ENCODE results near the gene MYO1C. TPM values are rescaled to one million over a fixed set of nuclear protein-coding genes. Genes with fewer than 3 reads are reported as not detected.

The MYO1C gene
- total RNA-seq, 4 donors from 2014 or later = 24.8 to 76.6 (median 58.6) TPM

DNA sequence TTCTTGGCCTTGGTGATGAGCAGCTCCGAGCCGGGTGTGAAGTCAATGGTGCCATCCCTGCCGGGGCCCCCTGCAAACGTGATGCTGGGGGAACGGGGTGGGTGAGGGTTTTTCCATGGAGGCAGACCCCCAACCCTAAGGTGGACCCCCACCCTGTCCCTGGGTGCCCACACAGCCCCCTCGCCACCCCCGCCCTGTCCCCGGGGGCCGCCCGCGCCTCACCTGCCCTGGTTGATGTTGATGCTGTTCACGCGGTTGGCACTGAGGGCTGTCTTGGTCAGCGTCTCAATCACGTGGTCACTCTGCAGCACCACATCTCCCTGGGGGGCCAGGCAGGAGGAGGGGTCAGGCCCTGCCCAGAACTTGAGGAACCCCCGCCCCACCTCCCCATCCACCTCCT is 25.2 kb downstream of the MYO1C start:
- Histone ChIP-seq H3K4me3 (no peak overlapping the region), H3K27ac (peak overlapping the region; percentile 18 to 82 (median 54)), H3K4me1 (peaks cover 8 to 15% of the 10 kb centered on the region in 2 donors), H3K27me3 (no peaks in the 10 kb centered on the region), H3K9me3 (no peaks in the 10 kb centered on the region), H3K36me3 (peaks cover 0 to 41% of the 10 kb centered on the region in 2 donors)
- no peak for DNase-seq
- no peak for TF ChIP-seq POLR2A (IDR thresholded peaks at IDR 0.05)
- TF ChIP-seq, protein P1, sequence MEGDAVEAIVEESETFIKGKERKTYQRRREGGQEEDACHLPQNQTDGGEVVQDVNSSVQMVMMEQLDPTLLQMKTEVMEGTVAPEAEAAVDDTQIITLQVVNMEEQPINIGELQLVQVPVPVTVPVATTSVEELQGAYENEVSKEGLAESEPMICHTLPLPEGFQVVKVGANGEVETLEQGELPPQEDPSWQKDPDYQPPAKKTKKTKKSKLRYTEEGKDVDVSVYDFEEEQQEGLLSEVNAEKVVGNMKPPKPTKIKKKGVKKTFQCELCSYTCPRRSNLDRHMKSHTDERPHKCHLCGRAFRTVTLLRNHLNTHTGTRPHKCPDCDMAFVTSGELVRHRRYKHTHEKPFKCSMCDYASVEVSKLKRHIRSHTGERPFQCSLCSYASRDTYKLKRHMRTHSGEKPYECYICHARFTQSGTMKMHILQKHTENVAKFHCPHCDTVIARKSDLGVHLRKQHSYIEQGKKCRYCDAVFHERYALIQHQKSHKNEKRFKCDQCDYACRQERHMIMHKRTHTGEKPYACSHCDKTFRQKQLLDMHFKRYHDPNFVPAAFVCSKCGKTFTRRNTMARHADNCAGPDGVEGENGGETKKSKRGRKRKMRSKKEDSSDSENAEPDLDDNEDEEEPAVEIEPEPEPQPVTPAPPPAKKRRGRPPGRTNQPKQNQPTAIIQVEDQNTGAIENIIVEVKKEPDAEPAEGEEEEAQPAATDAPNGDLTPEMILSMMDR (IDR thresholded peaks at IDR 0.05 in 4 of 5, conservative IDR thresholded peaks at IDR 0.05 in 1 of 5) = no peak
- ATAC-seq = no peak
- in situ Hi-C loops (cut with MboI; ENCODE audit: low sequenced_read_pairs in 4 of 4) = no loop called here
- intact Hi-C loops (cut with DNase I; ENCODE audit: low total_unique reads) = no loop called here

DNA sequence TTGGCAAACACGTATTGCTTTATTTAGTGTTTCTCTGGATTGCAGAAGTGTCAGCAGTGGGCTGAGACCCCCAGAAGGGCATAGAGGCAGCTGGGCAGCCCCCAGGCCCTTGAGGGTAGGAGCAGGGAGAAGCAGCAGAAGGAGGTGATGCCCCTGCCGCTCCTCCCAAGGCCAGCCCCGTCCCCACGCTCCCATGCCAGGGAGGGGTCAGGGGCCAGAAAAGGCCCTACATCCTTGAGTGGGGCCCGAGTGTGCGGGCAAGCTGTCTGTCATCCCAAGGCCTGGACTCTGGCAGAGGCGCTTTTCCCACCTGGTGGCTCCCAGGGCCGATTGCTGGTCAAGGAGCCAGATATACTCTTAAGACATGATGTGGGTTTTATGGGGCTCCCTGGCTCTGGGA is 28.3 kb downstream of the MYO1C start:
- in situ Hi-C loops (cut with MboI; ENCODE audit: low sequenced_read_pairs in 4 of 4) (no loop called here), intact Hi-C loops (cut with DNase I; ENCODE audit: low total_unique reads) (no loop called here)
- TF ChIP-seq, protein P1 (IDR thresholded peaks at IDR 0.05 in 4 of 5, conservative IDR thresholded peaks at IDR 0.05 in 1 of 5) = no peak
- TF ChIP-seq POLR2A (IDR thresholded peaks at IDR 0.05) = no peak
- Histone ChIP-seq H3K9me3 (no peaks in the 10 kb centered on the region), H3K27me3 (no peaks in the 10 kb centered on the region), H3K4me1 (peaks cover 24 to 30% of the 10 kb centered on the region in 2 donors), H3K36me3 (peaks cover 0 to 15% of the 10 kb centered on the region in 2 donors), H3K4me3 (no peak overlapping the region), H3K27ac (no peak overlapping the region)
- ATAC-seq (no peak), DNase-seq (no peak)

DNA sequence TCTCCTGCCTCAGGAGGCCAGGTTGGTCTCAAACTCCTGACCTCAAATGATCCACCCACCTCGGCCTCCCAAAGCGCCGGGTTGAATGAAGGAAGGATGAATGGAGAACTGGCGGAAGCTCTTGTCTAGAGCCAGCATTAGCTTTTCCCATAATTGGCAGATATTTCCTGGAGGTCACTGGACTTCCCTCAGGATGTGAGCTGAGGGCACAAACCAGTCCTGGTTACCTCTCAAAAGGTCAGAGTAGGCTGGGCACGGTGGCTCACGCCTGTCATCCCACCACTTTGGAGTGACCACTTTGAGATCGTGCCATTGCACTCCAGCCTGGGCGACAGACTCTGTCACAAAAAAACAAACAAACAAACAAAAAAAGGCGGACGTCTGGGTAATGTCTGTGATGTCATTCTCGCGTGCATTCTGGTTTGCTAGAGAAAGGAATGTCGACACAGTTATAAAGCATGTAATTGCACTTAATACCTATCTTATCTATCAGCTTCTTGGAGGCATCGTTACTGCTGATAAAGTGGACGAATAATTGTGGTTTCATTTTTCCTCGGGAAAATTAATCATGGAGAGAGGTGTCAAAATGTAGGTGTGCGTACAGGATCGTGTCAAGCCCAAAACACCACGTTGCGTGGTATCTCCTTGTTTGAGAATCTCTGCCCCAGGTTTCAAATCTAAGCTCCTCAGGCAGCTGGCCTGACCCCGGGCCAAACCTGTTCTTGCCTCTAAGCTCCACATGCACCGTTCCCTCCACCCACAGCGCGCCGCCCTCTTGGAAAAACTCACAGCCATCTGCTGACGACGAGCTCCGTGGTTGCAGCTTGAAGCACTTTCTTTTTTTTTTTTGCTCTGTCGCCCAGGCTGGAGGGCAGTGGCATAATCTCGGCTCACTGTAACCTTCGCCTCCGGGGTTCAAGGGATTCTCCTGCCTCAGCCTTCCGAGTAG is 30.0 kb downstream of the MYO1C start:
- TF ChIP-seq, protein P1 (IDR thresholded peaks at IDR 0.05 in 4 of 5, conservative IDR thresholded peaks at IDR 0.05 in 1 of 5) = no peak
- TF ChIP-seq POLR2A (IDR thresholded peaks at IDR 0.05) = no peak
- intact Hi-C loops (cut with DNase I; ENCODE audit: low total_unique reads) (no loop called here), in situ Hi-C loops (cut with MboI; ENCODE audit: low sequenced_read_pairs in 4 of 4) (no loop called here)
- ATAC-seq (no peak), DNase-seq (peak in 1 of 2 donors; percentile 59)
- Histone ChIP-seq H3K27ac (peak overlapping the region in 2 of 4 donors; percentile 27 to 57), H3K9me3 (no peaks in the 10 kb centered on the region), H3K27me3 (no peaks in the 10 kb centered on the region), H3K4me1 (peaks cover 16 to 22% of the 10 kb centered on the region in 2 donors), H3K36me3 (peaks cover 0 to 4% of the 10 kb centered on the region in 2 donors), H3K4me3 (no peak overlapping the region)

DNA sequence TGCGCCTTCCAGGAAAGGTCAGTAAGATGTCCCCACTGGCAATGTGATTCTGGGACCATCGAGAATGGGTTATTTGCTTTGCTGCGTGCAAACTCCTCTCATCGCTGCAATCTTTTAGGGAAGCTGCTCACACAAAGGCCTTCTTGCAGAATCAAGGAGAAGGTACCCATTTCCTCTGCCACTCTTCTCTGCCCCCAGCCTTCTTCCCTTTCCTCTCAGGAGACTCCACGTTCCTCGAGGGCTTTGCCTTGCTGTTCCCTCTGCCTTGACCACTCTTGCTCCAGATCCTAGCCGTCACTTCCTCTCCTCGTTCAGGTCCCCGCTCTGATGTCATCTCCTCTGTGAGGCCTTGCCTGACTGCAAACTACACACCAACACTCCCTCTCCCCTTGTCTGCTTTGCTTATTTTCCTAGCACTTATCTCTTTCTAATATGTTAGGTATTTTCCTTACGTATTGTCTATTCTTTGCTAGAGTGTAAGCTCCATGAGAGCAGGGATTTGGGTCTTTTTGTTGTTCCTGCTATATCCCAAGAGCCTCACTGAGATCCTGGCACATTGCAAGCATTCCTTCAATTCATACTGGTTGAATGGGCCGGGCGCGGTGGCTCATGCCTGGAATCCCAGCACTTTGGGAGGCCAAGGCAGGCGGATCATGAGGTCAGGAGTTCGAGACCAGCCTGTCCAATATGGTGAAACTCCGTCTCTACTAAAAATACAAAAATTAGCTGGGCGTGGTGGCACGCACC is 31.1 kb downstream of the MYO1C start:
- Histone ChIP-seq H3K4me1 (peaks cover 16 to 27% of the 10 kb centered on the region in 2 donors), H3K36me3 (no peaks in the 10 kb centered on the region), H3K27me3 (no peaks in the 10 kb centered on the region), H3K4me3 (no peak overlapping the region), H3K9me3 (no peaks in the 10 kb centered on the region), H3K27ac (peak overlapping the region; percentile 78 to 88 (median 86))
- DNase-seq (no peak), ATAC-seq (no peak)
- in situ Hi-C loops (cut with MboI; ENCODE audit: low sequenced_read_pairs in 4 of 4) = no loop called here
- intact Hi-C loops (cut with DNase I; ENCODE audit: low total_unique reads) = no loop called here
- no peak for TF ChIP-seq POLR2A (IDR thresholded peaks at IDR 0.05)
- TF ChIP-seq, protein P1 (IDR thresholded peaks at IDR 0.05 in 4 of 5, conservative IDR thresholded peaks at IDR 0.05 in 1 of 5) = no peak

All from gastrocnemius medialis (tissue), 4 donors.